GM19035 (cell line): ENCODE results near the gene ZNF691.
"Not testable (repeated sequence)": the region's sequence is repeated elsewhere in the genome, so short reads cannot be mapped to it uniquely, and the experiment has no call there.

Experiments
- ATAC-seq: cut with Tn5 transposase; IDR thresholded peaks from one replicate; pipeline ENCODE4 v1.9.1; 2021; ENCODE audit not compliant: unreplicated experiment

The ZNF691 gene, protein sequence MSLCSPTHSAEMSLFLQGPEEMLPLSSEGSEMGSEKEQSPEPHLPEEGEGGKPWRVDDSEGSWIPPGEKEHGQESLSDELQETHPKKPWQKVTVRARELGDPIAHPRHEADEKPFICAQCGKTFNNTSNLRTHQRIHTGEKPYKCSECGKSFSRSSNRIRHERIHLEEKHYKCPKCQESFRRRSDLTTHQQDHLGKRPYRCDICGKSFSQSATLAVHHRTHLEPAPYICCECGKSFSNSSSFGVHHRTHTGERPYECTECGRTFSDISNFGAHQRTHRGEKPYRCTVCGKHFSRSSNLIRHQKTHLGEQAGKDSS

DNA sequence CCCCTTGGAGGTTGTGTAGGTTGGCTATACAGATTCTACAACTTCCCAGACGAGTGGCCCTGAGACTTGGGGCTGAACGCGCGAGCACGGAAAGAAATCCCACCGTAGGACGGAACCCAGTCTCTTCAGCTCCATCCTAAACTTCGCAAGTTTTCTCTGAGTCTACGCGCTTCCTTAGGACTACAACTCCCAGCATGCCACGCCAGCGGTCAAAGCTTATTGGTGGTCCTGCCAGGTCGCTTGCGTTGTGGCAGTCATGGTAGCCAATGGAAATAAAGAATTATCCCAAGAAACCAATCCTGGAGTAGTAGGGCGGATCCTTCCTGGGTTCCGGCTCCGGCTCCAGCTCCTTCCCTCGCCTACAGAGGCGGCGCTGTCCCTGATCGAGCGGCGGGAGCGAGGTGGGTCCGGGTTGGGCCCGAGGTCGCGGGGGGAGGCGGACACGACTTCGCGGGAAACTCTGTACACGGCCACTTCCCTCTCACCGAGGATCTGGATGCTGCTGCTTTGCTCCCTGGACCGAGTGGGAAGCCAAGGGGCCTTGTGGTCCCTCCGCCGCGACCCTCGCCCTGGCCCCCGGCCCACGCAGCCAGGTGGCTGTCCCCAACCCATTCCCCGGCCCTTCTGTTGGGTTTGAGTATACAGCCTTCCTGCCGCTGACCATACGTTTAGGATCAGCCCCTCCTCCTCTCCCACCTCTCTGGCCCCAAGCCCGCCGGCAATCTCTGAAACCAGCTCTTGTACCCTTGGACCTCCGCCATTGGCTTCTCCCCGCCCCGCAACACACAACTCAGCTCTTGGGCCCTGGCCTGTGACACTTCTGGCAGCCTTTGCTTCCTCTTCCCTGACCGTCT lies at the start of gene ZNF691:
TSS of gene ZNF691 (plus strand) at position 357 of the 854 bp plus-strand sequence. CDS start 3,046 bp downstream, outside the sequence.
- ATAC-seq = peak; percentile 90

- no peak for ATAC-seq
These were observed 49.0 kb upstream of the ZNF691 start for GRCh38 chr1:42797414-42797813.

- no peak for ATAC-seq
These were observed 48.4 kb upstream of the ZNF691 start for GRCh38 chr1:42797979-42798378.

GRCh38 chr1:42801832-42802473 lies 44.5 kb upstream of the ZNF691 start:
- no peak for ATAC-seq

DNA sequence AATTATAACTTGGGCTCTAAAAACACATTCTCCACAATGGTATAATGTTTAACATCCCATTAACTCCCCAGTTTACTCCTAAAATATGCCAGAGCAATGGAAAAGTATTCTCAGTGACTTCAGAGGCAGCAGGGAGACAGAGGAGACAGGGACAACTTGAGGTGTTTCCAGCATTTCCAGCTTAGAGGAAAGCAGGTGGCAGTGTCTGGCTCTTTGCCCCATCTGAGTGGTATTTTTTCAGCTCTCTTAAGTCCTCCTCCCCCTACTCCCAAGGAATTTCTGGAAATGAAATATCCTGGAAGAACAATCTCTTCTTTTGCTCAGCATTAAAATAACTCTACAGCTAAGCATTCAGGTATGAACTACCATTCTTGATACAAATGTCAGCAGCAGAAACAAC lies 40.2 kb upstream of the ZNF691 start:
- ATAC-seq = no peak

GRCh38 chr1:42806593-42806992 lies 39.8 kb upstream of the ZNF691 start:
- ATAC-seq = no peak

- ATAC-seq = no peak
These were observed 39.3 kb upstream of the ZNF691 start for GRCh38 chr1:42807056-42807668.

DNA sequence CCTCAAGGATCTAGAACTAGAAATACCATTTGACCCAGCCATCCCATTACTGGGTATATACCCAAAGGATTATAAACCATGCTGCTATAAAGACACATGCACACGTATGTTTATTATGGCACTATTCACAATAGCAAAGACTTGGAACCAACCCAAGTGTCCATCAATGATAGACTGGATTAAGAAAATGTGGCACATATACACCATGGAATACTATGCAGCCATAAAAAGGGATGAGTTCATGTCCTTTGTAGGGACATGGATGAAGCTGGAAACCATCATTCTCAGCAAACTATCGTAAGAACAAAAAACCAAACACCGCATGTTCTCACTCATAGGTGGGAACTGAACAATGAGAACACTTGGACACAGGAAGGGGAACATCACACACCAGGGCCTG lies 31.6 kb upstream of the ZNF691 start:
- not testable (repeated sequence) for ATAC-seq

DNA sequence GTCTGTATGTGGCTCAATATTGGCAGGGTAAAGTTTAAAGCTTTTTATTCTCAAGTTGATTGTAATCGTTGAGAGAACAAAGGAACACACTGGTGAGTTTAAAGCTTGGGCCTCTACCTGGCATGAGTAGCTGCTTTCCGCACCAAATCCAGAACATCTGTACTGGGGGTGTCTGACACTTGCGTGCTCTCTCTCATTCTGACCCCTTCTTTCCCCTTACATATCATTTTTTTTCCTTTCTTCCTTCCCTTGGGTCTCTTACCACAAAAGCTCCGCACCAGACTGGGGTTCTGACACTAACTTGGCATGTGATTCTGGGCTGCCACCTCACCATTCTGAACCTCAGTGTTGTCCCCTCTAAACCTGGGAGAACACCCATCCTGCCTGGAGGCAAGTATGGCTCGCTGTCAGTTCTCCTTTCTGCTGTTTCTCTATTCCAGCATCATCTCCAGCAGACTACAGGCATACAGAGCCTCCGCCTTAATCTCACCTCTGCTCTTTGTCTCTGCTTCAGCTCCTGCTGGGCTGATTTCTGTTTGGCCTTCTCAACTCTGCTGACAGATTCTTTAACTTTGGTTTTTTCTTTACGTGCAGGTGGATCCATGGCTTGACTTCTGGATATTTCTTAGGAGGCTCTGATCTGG lies 30.4 kb upstream of the ZNF691 start:
- no peak for ATAC-seq

- ATAC-seq = peak; percentile 81
These were observed 29.6 kb upstream of the ZNF691 start, which contains the start of the genes ERMAP and SVBP for GRCh38 chr1:42816585-42817439. Gene ERMAP, plus strand, starts transcription at chr1:42817122. Its CDS starts 13,327 bp downstream, at chr1:42830449. Gene SVBP, minus strand, starts transcription at chr1:42817397. Its CDS starts 853 bp downstream, at chr1:42816544.

DNA sequence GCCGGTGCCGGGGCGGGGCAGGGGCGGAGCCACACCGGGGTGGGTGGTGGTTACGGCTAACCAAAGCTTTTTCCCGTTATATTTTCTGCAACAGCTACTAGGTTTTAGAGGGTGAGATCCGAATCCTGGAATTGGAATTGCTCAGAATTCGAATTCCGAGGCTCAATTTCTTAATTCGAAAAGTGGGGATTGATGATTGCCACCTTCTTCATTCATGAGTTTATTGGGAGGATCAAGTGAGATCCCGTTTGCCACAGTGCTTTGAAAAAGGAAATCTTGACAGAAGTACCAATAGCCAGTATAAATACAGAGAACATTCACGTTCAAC lies 29.0 kb upstream of the ZNF691 start:
- ATAC-seq = no peak

GRCh38 chr1:42817976-42818375 lies 28.4 kb upstream of the ZNF691 start:
- no peak for ATAC-seq

DNA sequence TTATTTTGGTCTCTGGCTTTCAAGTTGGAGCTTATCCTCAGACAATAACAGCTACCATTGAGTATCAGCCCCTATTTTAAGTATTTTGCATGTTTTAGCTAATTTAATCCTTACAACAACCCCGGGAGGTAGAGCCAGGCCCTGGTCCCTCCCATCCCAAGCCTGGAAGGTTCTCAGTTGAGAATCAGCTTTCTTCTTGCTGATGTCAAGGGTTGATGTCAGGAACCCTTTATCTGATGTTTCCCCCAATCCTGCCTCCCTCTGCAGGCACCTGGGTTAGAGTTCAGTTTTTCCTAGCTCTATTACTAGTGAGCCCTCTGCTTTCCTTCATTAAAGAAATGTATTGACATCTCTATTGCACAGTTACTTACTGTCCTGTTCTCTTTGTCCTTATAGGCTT lies 25.6 kb upstream of the ZNF691 start:
- no peak for ATAC-seq

DNA sequence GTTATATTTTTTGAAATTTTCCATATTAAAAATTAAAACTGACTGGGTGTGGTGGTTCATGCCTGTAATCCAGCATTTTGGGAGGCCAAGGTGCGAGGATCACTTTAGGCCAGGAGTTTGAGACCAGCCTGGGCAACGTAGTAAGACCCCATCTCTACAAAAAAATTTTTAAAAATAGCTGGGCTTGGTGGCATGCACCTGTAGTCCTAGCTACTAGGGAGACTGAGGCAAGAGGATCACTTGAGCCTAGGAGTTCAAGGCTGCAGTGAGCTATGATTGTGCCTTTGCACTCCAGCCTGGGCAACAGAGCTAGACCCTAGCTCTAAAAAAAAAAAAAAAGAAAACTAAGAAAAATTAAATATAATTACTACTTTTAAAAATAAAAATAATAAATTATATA lies 24.7 kb upstream of the ZNF691 start:
- ATAC-seq = no peak

DNA sequence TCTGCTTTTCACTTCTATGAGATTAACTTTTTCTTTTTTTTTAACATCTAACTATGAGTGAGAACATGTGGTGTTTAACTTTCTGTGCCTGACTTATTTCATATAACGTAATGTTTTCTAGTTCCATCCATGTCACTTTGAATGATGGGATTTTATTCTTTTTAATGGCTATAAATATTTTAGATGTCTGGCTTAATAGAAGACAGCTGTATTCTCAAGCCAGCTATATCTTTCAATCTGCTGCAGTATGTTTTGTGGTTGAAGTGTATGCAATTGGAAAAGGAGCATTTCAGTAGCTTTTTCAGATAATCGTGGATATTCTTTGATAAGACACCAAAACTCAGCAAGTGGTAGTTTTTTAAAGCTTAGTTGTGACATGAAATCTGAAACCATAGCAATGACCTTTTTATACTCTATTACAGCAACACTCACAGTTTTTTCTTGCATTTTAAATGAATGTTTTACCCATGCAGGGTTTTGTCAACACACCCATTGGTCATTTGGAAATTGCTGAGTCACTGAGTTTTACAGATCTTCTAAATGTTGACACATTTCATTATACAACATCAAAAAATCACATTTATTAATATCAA lies 23.5 kb upstream of the ZNF691 start:
- no peak for ATAC-seq

DNA sequence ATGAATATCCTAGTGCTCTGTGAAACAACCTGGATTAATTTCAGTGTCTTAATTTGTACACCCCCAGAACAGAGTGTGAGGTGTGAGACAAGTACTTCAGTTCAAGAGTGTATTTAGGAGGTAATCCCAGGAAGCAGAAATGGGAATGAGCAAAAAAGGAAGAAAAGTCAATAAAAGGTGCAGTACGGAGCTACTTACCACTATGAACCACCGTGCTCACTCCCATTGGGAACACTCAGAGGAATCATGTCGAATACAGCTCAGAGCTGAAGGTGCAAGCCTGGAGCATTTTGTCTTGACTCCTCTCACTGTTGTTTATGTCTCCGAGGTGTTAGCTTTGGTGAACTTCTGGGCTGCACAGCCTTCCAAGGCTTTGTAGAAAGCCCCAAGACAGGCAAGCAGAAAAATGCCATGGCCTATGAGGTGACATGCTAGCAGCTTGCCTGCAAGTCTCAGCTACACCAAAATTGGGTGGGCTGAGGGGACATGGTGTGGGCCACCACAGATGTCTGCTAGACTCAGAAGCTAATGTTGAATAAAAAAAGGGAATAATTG lies 21.9 kb upstream of the ZNF691 start:
- no peak for ATAC-seq

DNA sequence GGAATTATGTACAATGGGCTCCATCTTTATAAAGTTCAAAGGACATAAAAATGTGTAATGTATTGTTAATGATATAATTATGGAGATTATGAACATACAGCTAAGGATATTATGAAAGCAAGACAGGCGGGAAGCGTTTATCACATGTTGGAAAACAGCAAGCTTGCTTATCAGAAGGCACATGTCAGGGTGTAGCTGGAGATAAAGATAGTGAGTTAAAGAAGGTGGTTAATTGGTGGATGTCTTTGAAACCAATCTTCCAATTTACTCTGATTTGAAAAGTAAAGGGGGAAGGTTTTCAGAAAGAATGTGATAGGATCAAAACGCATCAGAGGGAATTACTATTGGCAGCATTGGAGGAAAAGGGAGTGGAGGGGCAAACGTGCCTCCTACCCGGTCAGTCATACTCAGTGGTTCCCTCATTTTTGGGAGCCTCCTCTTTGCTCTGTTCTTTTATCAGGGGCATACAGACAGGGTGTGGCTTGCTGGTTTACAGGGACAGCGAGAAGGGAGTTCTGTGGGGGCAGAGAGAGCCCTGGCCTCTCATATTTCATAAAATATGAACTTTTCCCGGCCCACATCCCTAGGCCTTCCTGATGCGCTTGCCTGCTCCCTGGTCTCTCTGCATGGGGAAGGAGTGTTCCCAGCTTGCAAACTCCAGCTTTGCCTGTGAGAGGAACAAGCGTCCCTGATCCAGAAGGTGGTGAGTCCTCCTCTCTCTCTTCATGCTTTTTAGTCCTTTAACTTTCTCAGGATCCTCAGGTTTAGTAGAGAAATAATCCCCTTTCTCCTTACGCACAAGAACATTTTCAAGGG lies 21.2 kb upstream of the ZNF691 start:
- no peak for ATAC-seq

DNA sequence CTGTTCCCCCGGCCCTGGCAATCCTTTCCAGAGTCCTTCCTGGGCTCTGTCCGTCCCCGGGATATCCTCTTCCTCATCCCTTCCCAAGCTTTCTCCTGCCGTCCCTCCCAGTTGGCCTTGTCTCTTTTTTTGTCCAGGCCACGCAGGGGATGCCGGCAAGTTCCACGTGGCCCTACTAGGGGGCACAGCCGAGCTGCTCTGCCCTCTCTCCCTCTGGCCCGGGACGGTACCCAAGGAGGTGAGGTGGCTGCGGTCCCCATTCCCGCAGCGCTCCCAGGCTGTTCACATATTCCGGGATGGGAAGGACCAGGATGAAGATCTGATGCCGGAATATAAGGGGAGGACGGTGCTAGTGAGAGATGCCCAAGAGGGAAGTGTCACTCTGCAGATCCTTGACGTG lies 15.8 kb upstream of the ZNF691 start:
- ATAC-seq = no peak
